ENCODE data around the gene OLFML2B.

The OLFML2B gene

GRCh38 chr1:162008799-162009198 lies 14.9 kb downstream of the OLFML2B start:
- TF ChIP-seq CTCF (IDR thresholded peaks at IDR 0.05; ENCODE audit: low read depth, low read length): no peak

GRCh38 chr1:162007466-162007865 lies 16.2 kb downstream of the OLFML2B start:
- no peak for TF ChIP-seq CTCF (IDR thresholded peaks at IDR 0.05; ENCODE audit: low read depth, low read length)
- Histone ChIP-seq H3K4me1 (no peaks in the 10 kb centered on the region; the same call in 1 of the 2 replicates), H3K4me3 (ENCODE audit: low read depth, low read length) (no peak overlapping the region), H3K9me3 (no peaks in the 10 kb centered on the region), H3K36me3 (no peaks in the 10 kb centered on the region), H3K27me3 (no peaks in the 10 kb centered on the region)
- DNase-seq: no peak

More at GRCh38 chr1:162008799-162009198, 14.9 kb downstream of the OLFML2B start:
- no peaks in the 10 kb centered on the region for H3K9me3 ChIP-seq
- no peak for DNase-seq
- no peaks in the 10 kb centered on the region for H3K36me3 ChIP-seq
- H3K4me1 ChIP-seq: no peaks in the 10 kb centered on the region; the same call in 1 of the 2 replicates
- H3K27me3 ChIP-seq: no peaks in the 10 kb centered on the region
- no peak overlapping the region for H3K4me3 ChIP-seq (ENCODE audit: low read depth, low read length)

- Histone ChIP-seq H3K36me3 (no peaks in the 10 kb centered on the region), H3K27me3 (no peaks in the 10 kb centered on the region), H3K9me3 (no peaks in the 10 kb centered on the region), H3K4me1 (no peaks in the 10 kb centered on the region; the same call in 1 of the 2 replicates), H3K4me3 (ENCODE audit: low read depth, low read length) (no peak overlapping the region)
- TF ChIP-seq CTCF (IDR thresholded peaks at IDR 0.05; ENCODE audit: low read depth, low read length): no peak
- no peak for DNase-seq
Measured at GRCh38 chr1:162006081-162006480, 17.6 kb downstream of the OLFML2B start.

- no peak overlapping the region for H3K4me3 ChIP-seq (ENCODE audit: low read depth, low read length)
- no peaks in the 10 kb centered on the region for H3K36me3 ChIP-seq
- TF ChIP-seq CTCF (IDR thresholded peaks at IDR 0.05; ENCODE audit: low read depth, low read length): no peak
- H3K4me1 ChIP-seq: no peaks in the 10 kb centered on the region; the same call in 1 of the 2 replicates
- no peaks in the 10 kb centered on the region for H3K9me3 ChIP-seq
- no peak for DNase-seq
- H3K27me3 ChIP-seq: no peaks in the 10 kb centered on the region
Measured at GRCh38 chr1:162004441-162004950, 19.2 kb downstream of the OLFML2B start.

- Histone ChIP-seq H3K4me3 (ENCODE audit: low read depth, low read length) (no peak overlapping the region), H3K9me3 (no peaks in the 10 kb centered on the region), H3K36me3 (no peaks in the 10 kb centered on the region), H3K27me3 (no peaks in the 10 kb centered on the region), H3K4me1 (no peaks in the 10 kb centered on the region; the same call in 1 of the 2 replicates)
- no peak for DNase-seq
- no peak for TF ChIP-seq CTCF (IDR thresholded peaks at IDR 0.05; ENCODE audit: low read depth, low read length)
Measured at GRCh38 chr1:162003830-162004215, 19.8 kb downstream of the OLFML2B start.

- no peaks in the 10 kb centered on the region; the same call in 1 of the 2 replicates for H3K4me1 ChIP-seq
- DNase-seq: no peak
- no peak overlapping the region for H3K4me3 ChIP-seq (ENCODE audit: low read depth, low read length)
- H3K36me3 ChIP-seq: no peaks in the 10 kb centered on the region
- H3K9me3 ChIP-seq: no peaks in the 10 kb centered on the region
- H3K27me3 ChIP-seq: no peaks in the 10 kb centered on the region
- TF ChIP-seq CTCF (IDR thresholded peaks at IDR 0.05; ENCODE audit: low read depth, low read length): no peak
Measured at GRCh38 chr1:162003061-162003829, 20.4 kb downstream of the OLFML2B start.
